ENCODE data around the gene ATOH1.

The ATOH1 gene

DNA sequence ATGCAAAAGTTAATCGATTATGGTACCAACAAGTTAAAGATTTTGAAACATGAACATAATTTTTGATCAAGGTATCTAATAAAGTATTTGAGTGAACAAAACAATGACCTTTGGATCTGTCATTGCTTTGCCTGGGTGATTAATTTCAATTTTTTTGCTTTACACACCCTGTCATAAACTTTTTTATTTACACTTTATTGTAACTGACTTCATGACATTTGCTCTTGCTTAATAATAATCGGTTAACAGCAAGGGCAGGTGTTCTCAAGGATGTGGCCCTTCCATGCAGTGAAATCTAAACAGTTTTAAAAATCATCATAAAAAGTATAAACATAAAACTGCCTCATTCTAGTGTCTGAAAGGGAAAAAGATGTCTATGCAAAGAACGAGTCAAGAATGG is 24.1 kb downstream of the ATOH1 start:
- H3K14ac ChIP-seq (ENCODE audit: low read length): no peak overlapping the region
- no peak overlapping the region for H3K4ac ChIP-seq (ENCODE audit: low read depth, low read length)
- no peak overlapping the region for H4K12ac ChIP-seq (ENCODE audit: low read depth, low read length)
- no peak overlapping the region for H3K18ac ChIP-seq (ENCODE audit: low read length)
- H2AFZ ChIP-seq (ENCODE audit: insufficient read depth, low read length, poor library complexity): no peak overlapping the region
- no peak overlapping the region for H3K23ac ChIP-seq (ENCODE audit: low read length)
- H2AK5ac ChIP-seq (ENCODE audit: low read length): no peak overlapping the region
- no peak overlapping the region for H3K4me2 ChIP-seq (ENCODE audit: low read length)
- no peak overlapping the region for H2BK12ac ChIP-seq (ENCODE audit: low read length)
- no peak overlapping the region for H3K4me3 ChIP-seq (ENCODE audit: low read depth, low read length)
- H4K8ac ChIP-seq (ENCODE audit: low read depth, low read length): no peak overlapping the region
- H2BK5ac ChIP-seq (ENCODE audit: low read depth, low read length, poor library complexity): no peak overlapping the region
- no peak overlapping the region for H4K91ac ChIP-seq (ENCODE audit: low read depth, low read length)
- no peaks in the 10 kb centered on the region for H3K9me3 ChIP-seq (ENCODE audit: insufficient read depth, low read depth, low read length)
- no peak overlapping the region for H2BK120ac ChIP-seq (ENCODE audit: insufficient read depth, low read length, poor library complexity)
- no peaks in the 10 kb centered on the region for H3K27me3 ChIP-seq (ENCODE audit: insufficient read depth, low read length)
- H3K79me1 ChIP-seq (ENCODE audit: low read length): no peaks in the 10 kb centered on the region
- H3K4me1 ChIP-seq (ENCODE audit: control insufficient read depth in 1 of 2, insufficient read depth in 2 of 2, low read length in 2 of 2): no peaks in the 10 kb centered on the region
- no CpG with 5 or more reads among the region's 3 CpGs for WGBS (ENCODE audit: extremely low coverage, insufficient coverage, insufficient read length)
- H3K36me3 ChIP-seq (ENCODE audit: control insufficient read depth in 1 of 2, insufficient read depth in 2 of 2, low read length in 2 of 2): no peaks in the 10 kb centered on the region
- H3K9ac ChIP-seq (ENCODE audit: low read length): no peak overlapping the region
- no peak overlapping the region for H3K27ac ChIP-seq (ENCODE audit: low read depth, low read length)
- no peaks in the 10 kb centered on the region for H3K79me2 ChIP-seq (ENCODE audit: control insufficient read depth, insufficient read depth, low read length, poor library complexity)
- no peak for DNase-seq

- Histone ChIP-seq H3K27me3 (ENCODE audit: insufficient read depth, low read length) (no peaks in the 10 kb centered on the region), H4K8ac (ENCODE audit: low read depth, low read length) (no peak overlapping the region), H3K9me3 (ENCODE audit: insufficient read depth, low read depth, low read length) (no peaks in the 10 kb centered on the region), H2BK5ac (ENCODE audit: low read depth, low read length, poor library complexity) (no peak overlapping the region), H2AK5ac (ENCODE audit: low read length) (no peak overlapping the region), H3K27ac (ENCODE audit: low read depth, low read length) (no peak overlapping the region), H2AFZ (ENCODE audit: insufficient read depth, low read length, poor library complexity) (no peak overlapping the region), H4K12ac (ENCODE audit: low read depth, low read length) (no peak overlapping the region), H3K4me1 (ENCODE audit: control insufficient read depth in 1 of 2, insufficient read depth in 2 of 2, low read length in 2 of 2) (no peaks in the 10 kb centered on the region), H3K14ac (ENCODE audit: low read length) (no peak overlapping the region), H2BK12ac (ENCODE audit: low read length) (no peak overlapping the region), H4K91ac (ENCODE audit: low read depth, low read length) (no peak overlapping the region), H3K36me3 (ENCODE audit: control insufficient read depth in 1 of 2, insufficient read depth in 2 of 2, low read length in 2 of 2) (no peaks in the 10 kb centered on the region), H3K79me1 (ENCODE audit: low read length) (no peaks in the 10 kb centered on the region), H2BK120ac (ENCODE audit: insufficient read depth, low read length, poor library complexity) (no peak overlapping the region), H3K4ac (ENCODE audit: low read depth, low read length) (no peak overlapping the region), H3K9ac (ENCODE audit: low read length) (no peak overlapping the region), H3K4me3 (ENCODE audit: low read depth, low read length) (no peak overlapping the region), H3K23ac (ENCODE audit: low read length) (no peak overlapping the region), H3K4me2 (ENCODE audit: low read length) (no peak overlapping the region), H3K18ac (ENCODE audit: low read length) (no peak overlapping the region), H3K79me2 (ENCODE audit: control insufficient read depth, insufficient read depth, low read length, poor library complexity) (no peaks in the 10 kb centered on the region)
- whole genome bisulfite sequencing (ENCODE audit: extremely low coverage, insufficient coverage, insufficient read length): no CpG with 5 or more reads among the region's 1 CpG
- no peak for DNase-seq
Observed at GRCh38 chr4:93855926-93856325, 27.4 kb downstream of the ATOH1 start.

- Histone ChIP-seq H3K9ac (ENCODE audit: low read length) (no peak overlapping the region), H3K79me2 (ENCODE audit: control insufficient read depth, insufficient read depth, low read length, poor library complexity) (no peaks in the 10 kb centered on the region), H3K23ac (ENCODE audit: low read length) (no peak overlapping the region), H3K4ac (ENCODE audit: low read depth, low read length) (no peak overlapping the region), H3K14ac (ENCODE audit: low read length) (no peak overlapping the region), H2BK5ac (ENCODE audit: low read depth, low read length, poor library complexity) (no peak overlapping the region), H2BK120ac (ENCODE audit: insufficient read depth, low read length, poor library complexity) (no peak overlapping the region), H4K12ac (ENCODE audit: low read depth, low read length) (no peak overlapping the region), H2AFZ (ENCODE audit: insufficient read depth, low read length, poor library complexity) (no peak overlapping the region), H4K91ac (ENCODE audit: low read depth, low read length) (no peak overlapping the region), H3K79me1 (ENCODE audit: low read length) (no peaks in the 10 kb centered on the region), H3K4me3 (ENCODE audit: low read depth, low read length) (no peak overlapping the region), H2BK12ac (ENCODE audit: low read length) (no peak overlapping the region), H2AK5ac (ENCODE audit: low read length) (no peak overlapping the region), H3K4me1 (ENCODE audit: control insufficient read depth in 1 of 2, insufficient read depth in 2 of 2, low read length in 2 of 2) (no peaks in the 10 kb centered on the region), H4K8ac (ENCODE audit: low read depth, low read length) (no peak overlapping the region), H3K36me3 (ENCODE audit: control insufficient read depth in 1 of 2, insufficient read depth in 2 of 2, low read length in 2 of 2) (no peaks in the 10 kb centered on the region), H3K4me2 (ENCODE audit: low read length) (no peak overlapping the region), H3K18ac (ENCODE audit: low read length) (no peak overlapping the region), H3K27me3 (ENCODE audit: insufficient read depth, low read length) (no peaks in the 10 kb centered on the region), H3K27ac (ENCODE audit: low read depth, low read length) (no peak overlapping the region), H3K9me3 (ENCODE audit: insufficient read depth, low read depth, low read length) (no peaks in the 10 kb centered on the region)
- DNase-seq: no peak
- no CpG with 5 or more reads among the region's 2 CpGs for WGBS (ENCODE audit: extremely low coverage, insufficient coverage, insufficient read length)
Observed at GRCh38 chr4:93865650-93866049, 37.1 kb downstream of the ATOH1 start.

DNA sequence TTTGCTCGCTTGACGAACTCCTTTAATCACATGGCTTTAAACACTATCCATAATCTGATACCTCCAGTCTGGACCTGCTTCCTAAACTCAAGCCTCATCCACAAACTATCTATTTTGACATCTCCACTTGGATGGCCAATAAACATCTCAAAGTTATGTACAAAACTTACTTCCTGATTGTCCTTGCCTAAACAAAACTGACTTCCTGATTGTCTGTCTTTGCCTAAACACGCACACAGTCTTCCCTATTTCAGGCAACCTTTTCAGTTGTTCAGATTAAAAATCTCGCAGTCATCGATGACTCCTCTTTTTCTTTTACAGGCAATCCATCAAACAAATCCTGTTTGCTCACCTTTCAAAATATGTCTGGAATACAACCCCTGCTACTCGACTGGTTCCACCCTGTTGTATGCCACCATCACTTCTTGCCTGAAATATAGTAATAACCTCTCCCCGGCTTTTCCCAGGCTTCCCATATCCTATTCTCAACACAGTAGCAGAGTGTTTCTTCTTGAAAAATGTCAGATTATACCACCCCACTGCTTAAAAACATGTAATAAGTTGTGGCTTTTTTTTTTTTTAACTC is 39.0 kb downstream of the ATOH1 start:
- Histone ChIP-seq H3K9me3 (ENCODE audit: insufficient read depth, low read depth, low read length) (no peaks in the 10 kb centered on the region), H3K79me2 (ENCODE audit: control insufficient read depth, insufficient read depth, low read length, poor library complexity) (no peaks in the 10 kb centered on the region), H2BK120ac (ENCODE audit: insufficient read depth, low read length, poor library complexity) (no peak overlapping the region), H3K9ac (ENCODE audit: low read length) (no peak overlapping the region), H3K18ac (ENCODE audit: low read length) (no peak overlapping the region), H2AFZ (ENCODE audit: insufficient read depth, low read length, poor library complexity) (no peak overlapping the region), H3K4ac (ENCODE audit: low read depth, low read length) (no peak overlapping the region), H3K79me1 (ENCODE audit: low read length) (no peaks in the 10 kb centered on the region), H4K8ac (ENCODE audit: low read depth, low read length) (no peak overlapping the region), H2BK5ac (ENCODE audit: low read depth, low read length, poor library complexity) (no peak overlapping the region), H4K12ac (ENCODE audit: low read depth, low read length) (no peak overlapping the region), H3K23ac (ENCODE audit: low read length) (no peak overlapping the region), H3K4me3 (ENCODE audit: low read depth, low read length) (no peak overlapping the region), H3K27ac (ENCODE audit: low read depth, low read length) (no peak overlapping the region), H3K27me3 (ENCODE audit: insufficient read depth, low read length) (no peaks in the 10 kb centered on the region), H2AK5ac (ENCODE audit: low read length) (no peak overlapping the region), H3K4me1 (ENCODE audit: control insufficient read depth in 1 of 2, insufficient read depth in 2 of 2, low read length in 2 of 2) (no peaks in the 10 kb centered on the region), H4K91ac (ENCODE audit: low read depth, low read length) (no peak overlapping the region), H3K4me2 (ENCODE audit: low read length) (no peak overlapping the region), H3K14ac (ENCODE audit: low read length) (no peak overlapping the region), H2BK12ac (ENCODE audit: low read length) (no peak overlapping the region), H3K36me3 (ENCODE audit: control insufficient read depth in 1 of 2, insufficient read depth in 2 of 2, low read length in 2 of 2) (no peaks in the 10 kb centered on the region)
- WGBS (ENCODE audit: extremely low coverage, insufficient coverage, insufficient read length): no CpG with 5 or more reads among the region's 7 CpGs
- DNase-seq: no peak
